Hepatic stellate cell (primary cell): ENCODE data around the gene P4HA3.
"Not testable (repeated sequence)": the region's sequence is repeated elsewhere in the genome, so short reads cannot be mapped to it uniquely, and the experiment has no call there.

Experiments
- DNase-seq: peaks from one replicate; pipeline ENCODE4 v3.0.0; 2011; ENCODE audit warnings: low spot score

Gene P4HA3

DNA sequence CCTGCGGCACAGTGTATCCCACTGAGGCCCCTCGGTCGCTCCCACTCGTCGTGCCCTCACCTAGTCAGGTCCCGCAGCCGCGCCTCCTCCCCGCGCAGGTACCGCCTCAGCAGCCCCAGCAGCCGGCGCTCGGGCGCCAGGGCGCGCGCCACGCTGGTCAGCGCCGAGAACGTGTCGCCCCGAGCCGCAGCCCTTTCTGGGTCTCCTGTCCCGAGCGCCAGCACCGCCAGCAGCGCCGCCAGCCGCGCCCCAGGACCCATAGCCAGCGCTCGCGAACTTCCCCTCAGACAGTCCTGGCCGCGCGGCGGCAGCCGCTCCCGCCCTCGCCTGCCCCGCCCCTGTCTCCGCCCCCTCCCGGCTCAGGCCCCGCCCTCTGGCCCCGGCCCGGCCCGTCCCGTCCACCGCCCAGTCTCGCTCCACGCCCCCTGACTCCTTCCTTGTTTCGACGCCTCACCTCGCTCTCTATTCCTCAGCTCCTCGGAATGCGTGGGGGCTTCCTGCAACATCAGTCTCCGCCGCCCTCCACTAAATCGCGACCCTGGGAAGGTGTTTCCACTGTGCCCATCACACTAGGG lies at the start of gene P4HA3:
Gene P4HA3, minus strand, starts transcription at position 289 of the 575 bp plus-strand sequence. Its CDS starts 29 bp downstream, at position 260.
- DNase-seq = no peak

DNA sequence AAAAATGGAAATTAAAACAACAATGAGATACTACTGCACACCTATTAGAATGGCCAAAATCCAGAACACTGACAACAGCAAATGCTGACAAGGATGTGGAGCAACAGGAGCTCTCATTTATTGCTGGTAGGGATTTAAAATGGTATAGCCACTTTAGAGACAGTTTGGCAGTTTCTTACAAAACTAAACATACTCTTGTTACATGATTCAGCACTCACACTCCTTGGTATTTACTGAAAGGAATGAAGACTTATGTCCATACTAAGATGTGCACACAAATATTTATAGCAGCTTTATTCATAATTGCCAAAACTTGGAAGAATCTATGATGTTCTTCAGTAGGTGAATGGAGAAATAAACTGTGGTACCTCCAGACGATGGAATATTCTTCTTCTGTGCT lies 46.0 kb upstream of the P4HA3 start:
- DNase-seq = no peak

DNA sequence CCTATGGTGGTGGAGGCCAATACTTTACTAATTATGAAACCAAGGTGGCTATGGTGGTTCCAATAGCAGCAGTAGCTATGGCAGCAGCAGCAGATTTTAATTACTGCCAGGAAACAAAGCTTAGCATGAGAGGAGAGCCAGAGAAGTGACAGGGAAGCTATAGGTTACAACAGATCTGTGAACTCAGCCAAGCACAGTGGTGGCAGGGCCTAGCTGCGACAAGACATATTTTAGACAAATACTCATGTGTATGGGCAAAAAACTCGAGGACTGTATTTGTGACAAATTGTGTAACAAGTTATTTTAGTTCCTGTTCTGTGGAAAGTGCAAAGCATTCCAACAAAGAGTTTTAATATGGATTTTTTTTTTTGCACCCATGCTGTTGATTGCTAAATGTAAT lies 44.2 kb upstream of the P4HA3 start:
- DNase-seq = no peak

DNA sequence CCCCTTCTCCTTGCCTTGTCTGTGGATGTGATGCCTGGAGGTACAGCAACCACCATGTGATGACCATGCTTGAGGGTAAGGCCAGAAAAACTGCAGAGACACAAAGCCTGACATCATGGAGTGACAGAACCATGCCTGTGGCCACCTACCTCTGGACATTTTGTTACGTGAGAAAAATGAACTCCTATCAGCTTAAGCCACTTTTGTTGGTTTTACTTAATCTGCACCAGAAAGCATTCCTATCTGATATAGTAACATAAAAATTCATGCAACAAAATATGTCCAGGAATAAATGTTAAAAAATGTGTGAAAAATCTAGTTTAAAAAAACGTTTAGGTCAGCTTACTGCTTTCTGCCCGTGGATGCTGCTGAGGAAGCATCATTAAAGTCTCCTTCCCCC lies 42.6 kb upstream of the P4HA3 start:
- DNase-seq = peak; percentile 14

DNA sequence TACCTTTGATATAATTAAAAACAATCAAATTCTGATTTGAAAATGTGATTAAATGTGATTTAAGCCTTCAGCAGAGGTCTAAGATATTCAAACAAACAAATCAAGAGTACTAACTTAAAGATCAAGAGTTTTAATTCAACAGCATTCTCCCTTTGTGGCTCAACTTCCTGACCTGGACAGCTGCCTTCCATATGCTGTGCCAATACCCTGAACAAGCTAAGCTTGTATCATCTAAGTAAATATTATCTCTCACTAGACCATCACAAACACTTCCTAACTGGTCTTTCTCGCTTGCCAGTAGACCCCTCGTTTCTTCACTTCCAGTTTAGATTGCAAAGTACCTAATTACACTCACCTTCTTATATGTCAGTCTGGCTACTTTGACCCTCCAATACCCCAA lies 35.9 kb upstream of the P4HA3 start:
- no peak for DNase-seq

DNA sequence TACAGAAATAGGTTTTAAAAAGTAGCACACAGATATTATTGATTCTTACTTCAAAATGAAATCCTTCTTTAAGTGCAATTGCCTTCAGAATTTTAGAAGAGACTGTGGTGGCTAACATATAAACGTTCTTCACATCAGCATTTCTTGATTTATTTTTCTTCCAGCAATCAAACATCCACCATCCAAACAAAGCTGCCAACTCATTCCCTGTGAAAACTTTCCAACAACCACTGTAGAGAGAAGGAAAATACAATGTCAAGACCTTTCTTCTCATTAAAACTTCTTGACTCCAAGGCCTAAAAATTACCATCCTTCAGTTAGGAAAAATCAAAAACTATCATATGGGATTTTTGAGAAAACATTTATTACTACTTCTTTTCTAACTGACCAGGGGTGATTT lies 34.0 kb upstream of the P4HA3 start:
- DNase-seq = no peak

DNA sequence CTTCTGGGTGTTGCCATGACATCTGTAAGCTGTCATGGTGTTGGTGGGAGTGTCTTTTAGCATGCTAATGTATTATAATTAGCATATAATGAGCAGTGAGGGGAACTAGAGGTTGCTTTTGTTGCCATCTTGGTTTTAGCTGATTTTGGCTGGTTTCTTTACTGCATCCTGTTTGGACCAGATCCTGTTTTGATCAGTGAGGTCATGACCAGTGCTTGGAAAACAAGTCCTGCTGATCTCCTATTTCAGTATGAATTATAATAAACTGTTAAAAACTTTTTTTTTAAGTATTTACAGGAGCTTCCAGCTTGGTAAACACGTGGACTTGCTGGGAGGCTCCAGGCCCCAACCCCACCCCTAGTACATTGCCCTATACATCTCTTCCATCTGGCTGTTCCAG lies 30.5 kb upstream of the P4HA3 start:
- no peak for DNase-seq

DNA sequence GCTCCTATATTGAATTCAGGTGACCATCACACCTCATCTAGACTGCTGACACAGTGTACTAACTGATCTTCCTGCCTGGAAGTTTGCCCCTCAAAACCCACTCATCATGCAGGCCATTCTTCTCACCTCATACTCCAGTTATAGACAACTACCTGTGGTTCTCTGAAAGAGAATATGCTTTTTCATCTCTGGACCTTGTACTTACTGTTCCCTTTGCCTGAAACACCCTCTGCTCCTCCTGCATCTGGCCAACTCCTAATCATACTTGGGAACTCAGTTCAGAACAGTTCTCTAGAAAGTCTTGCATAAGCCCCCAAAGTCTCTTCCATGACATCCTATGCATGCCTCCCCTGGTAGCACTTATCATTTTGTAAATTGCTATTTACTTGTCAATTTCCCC lies 28.2 kb upstream of the P4HA3 start:
- no peak for DNase-seq

DNA sequence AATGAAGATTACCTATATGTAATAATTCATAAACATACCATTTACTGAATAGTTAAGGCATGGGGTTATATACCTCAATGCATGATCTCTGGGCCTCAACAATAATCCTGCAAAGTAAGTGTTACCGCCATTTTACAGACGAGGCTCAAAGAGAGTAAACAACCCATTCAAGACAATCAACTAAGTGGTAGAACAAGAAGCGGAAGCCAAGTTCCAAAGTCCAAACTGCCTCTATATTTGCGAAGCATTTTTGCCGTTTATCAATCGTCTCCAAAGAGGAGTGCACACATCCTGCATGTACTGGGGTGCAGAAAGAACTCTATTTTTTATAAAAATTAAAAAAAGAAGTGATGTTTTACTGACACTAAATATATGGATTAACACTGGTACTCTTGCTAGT lies 27.5 kb upstream of the P4HA3 start:
- no peak for DNase-seq

DNA sequence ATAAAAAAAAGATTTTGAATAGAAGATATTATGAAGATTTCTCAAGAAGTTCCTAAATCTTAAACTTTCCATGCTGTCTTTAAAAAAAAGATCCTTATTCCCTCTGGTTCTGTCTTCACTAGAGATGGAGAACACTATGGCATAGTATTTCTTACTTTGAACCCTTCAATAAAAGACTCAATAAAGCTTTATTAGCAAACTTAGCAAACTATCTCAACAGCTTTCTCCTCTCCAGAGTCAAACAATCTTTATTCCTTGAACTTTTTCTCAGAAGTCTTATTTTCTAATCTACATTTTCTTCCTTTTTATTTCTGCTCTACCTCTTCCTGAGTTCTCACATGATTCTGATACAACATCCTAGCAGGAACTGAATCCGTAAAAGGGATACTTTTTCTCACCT lies 21.8 kb upstream of the P4HA3 start:
- no peak for DNase-seq

DNA sequence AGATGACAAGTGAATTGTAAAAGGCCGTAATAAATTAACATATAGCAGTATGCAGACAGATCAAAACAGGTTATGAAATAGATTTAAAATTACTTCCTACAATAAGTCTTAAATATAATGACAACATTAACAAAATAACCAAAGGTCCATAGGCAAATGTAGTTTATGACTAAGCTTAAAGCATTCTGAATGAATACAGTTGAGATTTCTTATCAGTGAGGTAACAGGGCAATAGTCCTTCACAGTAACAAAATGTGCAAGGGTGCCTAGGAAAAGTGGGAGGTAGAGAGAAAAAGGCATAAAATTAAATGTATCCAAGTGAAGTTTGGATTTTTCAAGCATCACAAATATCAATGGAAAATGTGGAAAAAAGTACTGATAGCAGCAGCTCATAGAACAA lies 20.9 kb upstream of the P4HA3 start:
- DNase-seq = no peak

DNA sequence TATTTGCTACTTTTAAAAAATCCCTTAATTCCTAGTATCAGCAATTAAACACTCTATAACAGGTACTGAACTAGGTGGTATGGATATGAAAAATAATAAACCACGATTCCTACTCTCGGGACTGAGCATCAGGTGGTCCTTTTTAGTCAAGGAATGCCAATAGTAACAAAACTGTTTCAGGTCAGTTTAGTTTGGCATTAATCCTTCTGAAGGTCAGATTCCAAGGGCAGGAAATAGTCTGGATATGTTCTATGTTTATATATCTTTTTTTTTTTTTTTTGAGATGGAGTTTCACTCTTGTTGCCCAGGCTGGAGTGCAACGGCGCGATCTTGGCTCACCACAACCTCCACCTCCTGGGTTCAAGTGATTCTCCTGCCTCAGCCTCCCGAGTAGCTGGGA lies 19.6 kb upstream of the P4HA3 start:
- not testable (repeated sequence) for DNase-seq

DNA sequence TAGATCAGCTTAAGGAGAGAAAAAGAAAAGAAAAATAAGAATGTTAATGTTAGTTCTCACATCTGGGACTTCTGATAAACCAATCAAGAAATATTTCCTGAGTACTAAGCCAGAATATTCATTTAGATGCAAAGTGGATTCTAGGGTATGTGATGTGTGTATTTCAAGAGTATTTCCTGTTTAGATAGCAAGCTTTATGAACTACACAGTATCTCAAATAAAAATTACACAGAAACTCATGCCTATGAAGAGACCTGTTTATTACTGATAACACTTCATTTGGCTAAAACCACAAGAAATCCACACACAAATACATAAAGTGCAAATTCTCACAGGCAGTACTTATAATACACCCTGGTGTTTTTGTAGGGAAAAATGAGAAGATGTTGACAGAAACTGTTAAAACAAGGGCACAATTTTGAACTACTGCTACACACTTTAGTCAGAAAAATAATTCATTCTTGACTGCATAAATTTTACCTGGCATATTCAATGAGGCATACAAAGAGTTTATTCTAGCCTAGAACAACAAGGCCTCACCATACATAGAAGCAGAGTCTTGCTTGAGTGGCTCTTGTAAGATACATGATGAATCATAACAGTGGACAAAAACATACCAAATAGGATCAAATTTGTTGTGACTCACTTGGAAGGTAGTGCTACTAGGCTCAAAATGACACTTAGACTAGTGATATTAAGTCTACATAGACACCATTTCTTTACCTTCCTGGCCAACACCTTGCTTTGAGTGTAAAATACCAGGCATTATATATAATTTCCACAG lies 18.8 kb upstream of the P4HA3 start:
- DNase-seq = peak; percentile 43

DNA sequence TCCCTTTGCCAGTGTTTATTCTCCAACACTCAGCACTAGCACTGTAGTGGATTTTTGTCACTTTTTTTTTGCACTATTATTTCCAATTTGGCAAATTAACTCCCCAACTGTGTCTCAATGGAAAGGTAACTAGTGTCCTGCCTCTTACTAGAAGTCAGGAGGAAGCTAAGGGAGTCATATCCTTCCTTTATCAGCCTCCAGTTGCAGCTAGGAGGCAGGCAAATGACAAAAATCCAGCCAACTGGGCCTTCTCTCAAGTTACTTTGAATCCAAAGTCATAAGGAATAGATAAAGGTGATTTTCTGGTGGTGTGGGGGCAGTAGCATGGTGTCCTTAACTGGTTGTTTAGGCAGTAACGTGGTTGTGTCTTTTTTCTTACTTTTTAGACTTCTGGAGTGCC lies 15.6 kb upstream of the P4HA3 start:
- DNase-seq = no peak

DNA sequence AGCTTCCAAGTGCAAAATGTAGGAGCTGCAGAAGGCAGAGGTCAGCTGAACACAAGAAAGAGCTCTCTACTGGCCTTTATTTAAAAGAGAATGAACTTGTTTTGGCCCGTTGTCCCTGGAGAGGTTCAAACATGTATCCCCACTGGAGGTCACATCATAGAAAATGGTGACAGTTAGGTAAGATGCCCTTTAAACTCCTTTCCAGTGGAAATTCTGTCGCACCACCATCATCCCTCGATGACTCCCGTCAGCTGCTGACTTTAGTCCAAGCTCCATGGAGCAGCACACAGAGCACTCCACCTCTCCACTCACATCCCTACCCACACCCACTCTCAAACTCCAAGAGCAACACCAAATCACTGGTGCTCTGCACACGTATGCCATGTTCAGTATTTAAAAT lies 15.2 kb upstream of the P4HA3 start:
- DNase-seq = no peak

DNA sequence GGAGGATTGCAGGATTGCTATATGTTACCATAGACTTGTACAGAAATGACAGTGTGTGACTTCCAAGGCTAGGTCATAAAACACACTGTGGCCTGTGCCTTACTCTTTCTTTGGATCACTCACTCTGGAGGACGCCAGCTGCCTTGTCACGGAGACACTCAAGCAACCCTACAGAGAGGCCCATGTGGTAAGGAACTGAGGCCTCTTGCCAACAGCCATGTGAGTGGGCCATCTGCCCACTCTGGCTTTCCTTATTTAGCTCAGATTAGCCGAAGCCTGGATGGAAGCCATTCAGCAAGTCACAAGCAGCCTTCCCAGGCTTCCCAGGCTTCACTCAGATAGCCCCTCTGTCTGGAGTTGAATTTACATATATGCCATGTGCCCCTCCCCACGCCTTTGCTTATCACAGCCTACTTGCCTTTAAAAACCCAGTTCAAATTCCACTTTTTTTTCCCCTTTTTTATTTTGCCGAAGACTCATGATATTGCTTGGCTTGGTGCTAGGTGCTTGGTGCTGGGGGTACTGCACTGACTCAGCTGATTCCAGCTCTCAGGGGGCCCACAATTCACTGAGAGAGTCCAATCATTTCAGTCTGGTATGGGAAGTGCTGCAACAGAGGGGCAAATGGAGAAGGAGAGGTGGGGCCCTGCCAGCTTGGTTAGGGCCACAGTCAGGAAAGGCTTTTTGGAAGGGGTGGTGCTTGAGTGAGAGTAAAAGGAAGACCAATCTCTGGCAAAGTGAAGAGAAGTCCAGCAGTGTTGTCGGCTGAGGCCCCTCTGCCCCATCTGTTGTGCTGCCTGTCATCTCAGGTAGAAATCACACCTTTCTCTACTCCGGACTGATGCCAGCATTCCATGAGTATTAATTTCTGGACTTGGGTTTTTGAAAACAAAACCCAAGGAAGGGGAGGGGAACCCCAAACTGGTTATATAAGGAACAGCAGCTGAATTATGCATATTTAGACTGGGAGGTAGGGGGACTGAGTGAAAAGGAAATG lies 14.5 kb upstream of the P4HA3 start:
- DNase-seq = peak; percentile 49

DNA sequence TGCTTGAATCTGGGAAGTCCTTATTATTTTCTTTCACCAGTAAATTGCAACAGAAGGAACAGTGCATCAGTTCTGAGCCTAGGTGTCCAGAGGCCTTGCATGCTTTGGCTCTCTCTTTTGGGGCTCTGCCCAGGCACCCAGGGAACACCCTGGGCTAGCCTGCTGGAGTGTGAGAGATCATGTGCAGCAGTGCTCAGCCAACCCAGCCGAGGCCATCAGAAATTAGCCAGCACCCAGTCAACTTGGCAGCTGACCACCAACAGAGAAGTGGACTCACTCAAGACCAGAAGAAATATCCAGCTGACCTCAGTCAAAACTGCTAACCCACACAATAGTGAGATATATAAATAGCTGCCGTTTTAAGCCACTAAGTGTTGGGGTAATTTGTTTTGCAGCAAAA lies 11.2 kb upstream of the P4HA3 start:
- no peak for DNase-seq

DNA sequence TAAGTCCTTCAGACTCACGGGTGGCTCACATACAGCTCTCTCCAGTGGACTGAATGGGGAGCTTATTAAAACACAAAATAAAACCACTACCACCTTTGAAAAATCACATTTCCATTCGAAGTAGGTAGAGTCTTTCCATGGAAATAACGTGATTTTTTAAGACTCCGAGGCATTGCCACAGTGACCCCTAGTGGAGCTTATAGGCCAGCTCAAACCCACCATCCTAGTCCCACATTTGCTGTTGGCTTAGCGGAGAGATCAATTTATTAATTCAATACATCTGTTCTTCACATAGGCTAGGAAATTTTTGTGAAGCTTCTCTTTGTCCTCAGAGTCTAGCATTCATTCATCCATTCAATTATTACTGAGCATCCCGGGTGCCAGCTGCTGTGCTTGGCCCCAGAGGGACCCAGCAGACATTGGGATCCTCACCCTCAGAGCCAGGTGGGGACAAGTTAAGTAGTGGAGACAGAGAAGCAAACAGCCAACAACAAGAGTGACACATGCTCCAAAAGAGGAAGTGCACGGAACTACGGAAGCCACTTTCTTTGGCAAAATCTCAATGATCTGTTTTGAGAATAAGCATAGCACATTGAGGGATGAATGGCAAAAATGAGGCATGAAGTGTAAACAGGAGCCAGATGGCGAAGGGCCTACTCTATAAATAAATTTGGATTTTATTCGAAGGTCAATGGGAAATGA lies 10.2 kb upstream of the P4HA3 start:
- peak; percentile 37 for DNase-seq

DNA sequence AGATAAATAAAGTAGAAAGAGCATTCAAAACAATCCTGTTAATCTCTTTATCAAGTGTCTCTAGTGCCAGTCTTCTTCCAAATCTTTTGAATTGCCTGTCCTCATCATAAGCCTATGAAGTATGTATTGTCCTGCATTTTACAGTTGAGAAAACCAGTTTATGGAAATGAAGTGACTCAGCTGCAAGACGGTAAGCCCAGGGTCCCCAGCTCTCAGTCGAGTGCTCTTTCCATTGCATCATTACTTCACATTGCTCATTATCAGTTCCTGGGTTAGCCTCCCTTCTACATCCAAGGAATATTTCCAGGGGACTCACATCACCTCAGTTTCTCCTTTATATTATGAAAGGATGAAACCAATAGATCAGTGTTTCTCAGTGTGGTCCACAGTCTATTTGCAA lies 9.1 kb upstream of the P4HA3 start:
- no peak for DNase-seq

DNA sequence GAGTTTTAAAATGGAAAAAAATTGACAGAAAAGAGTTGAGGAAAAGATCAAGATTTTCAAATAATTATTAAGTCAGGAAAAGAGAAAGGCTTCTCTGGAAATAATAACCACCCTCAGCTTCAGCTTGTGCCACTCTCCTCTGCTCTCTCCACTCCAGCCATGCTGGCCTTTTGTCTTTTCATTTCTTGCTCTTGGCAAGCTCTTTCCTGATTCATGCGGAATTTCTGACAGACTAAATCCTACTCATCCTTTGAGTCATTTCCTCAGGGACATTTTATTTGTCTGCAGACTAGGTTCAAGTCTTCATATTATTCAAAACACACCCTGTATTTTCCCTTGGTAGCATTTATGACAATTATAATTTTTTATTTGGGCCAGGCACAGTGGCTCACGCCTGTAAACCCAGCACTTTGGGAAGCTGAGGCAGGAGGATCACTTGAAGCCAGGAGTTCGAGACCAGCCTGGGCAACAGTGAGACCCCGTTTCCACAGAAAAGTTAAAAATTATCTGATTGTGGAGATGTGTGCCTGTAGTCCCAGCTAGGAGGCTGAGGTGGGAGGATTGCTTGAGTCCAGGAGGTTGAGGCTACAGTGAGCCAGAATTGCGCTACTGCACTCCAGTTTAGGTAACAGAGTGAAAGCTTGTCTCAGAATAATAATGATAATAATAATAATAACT lies 7.8 kb upstream of the P4HA3 start:
- DNase-seq = peak; percentile 54

DNA sequence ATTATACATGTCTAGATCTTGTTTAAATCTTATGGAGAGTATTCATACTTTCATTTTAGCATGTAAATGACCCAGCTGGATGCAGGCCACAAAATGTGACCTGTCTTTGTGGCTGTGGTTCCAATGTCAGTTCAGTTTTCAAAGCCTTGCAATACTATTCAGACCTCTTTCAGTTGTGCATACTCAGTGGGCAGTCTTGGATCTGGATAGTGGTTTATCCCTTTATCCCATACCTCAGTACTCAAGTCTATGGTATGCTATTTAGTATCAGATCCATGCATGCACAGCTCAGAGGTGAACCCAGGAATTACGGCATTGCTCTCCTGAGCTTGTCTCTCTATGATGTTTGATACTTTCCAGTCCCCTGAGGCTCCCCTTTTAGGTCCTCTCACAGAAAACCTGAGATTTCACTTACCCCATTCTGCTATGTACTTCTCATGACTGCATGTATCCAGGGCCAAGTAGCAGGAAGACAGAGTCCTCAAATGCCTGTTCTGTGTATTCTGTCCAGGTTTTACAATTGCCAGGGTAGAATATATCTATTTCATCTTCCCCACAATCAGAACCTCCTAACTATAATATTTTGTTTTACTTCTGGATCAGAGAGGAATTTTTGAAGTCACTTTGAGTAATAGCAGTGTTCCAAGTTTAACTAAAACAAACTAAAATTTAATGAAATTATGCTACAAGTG lies 6.9 kb upstream of the P4HA3 start:
- no peak for DNase-seq
